CD8-positive, alpha-beta memory T cell (primary cell): ENCODE data around the gene IGFBP4. TPM values are rescaled to one million over a fixed set of nuclear protein-coding genes. Genes with fewer than 3 reads are reported as not detected.

ENCODE experiments used
- CTCF ChIA-PET: fragments of 350-600 bp; sonication (Branson Sonifier 250); formaldehyde crosslinking; loops from one replicate; lab custom pipeline; 2021; ENCODE audit warnings: antibody characterized with exemption; lab: Charles Lee
- POLR2A ChIA-PET: fragments of 350-600 bp; sonication (Branson Sonifier 250); formaldehyde crosslinking; loops from one replicate; lab custom pipeline; 2021; ENCODE audit warnings: antibody characterized with exemption; lab: Charles Lee
- DNase-seq, 5 donors: peaks; one replicate each; pipeline versions ENCODE4 v3.0.0 to v3.0.0-alpha.2; 2020 to 2022; ENCODE audit warnings: mixed read lengths in 1 of 5
- H3K27ac ChIP-seq: one replicate; pipeline ENCODE4 v1.7.0; 2013; ENCODE audit warnings: low read depth, mild to moderate bottlenecking, low read length, moderate library complexity
- H3K27me3 ChIP-seq: 2 replicates; pipeline ENCODE4 v1.7.0; 2013; ENCODE audit warnings: low read length, mild to moderate bottlenecking; ENCODE audit not compliant: insufficient read depth, poor library complexity, severe bottlenecking
- H3K36me3 ChIP-seq: 2 replicates; pipeline ENCODE4 v1.7.0; 2013; ENCODE audit warnings: mild to moderate bottlenecking, low read length, moderate library complexity; ENCODE audit not compliant: insufficient read depth
- H3K4me1 ChIP-seq: 2 replicates; pipeline ENCODE4 v1.7.0; 2013; ENCODE audit warnings: mild to moderate bottlenecking, low read length, moderate library complexity; ENCODE audit not compliant: insufficient read depth
- H3K4me3 ChIP-seq: 2 replicates; pipeline ENCODE4 v1.7.0; 2013; ENCODE audit warnings: mild to moderate bottlenecking, low read length
- H3K9me3 ChIP-seq: 2 replicates; pipeline ENCODE4 v1.7.0; 2013; ENCODE audit warnings: mild to moderate bottlenecking, low read length
- H3K27ac Mint-ChIP-seq, 8 donors: one replicate each; pipeline ENCODE4 v1.8.0; 2020 to 2021; ENCODE audit warnings: mixed read lengths in 8 of 8, mild to moderate bottlenecking in 6 of 8, inconsistent platforms in 3 of 8, moderate library complexity in 3 of 8
- H3K27me3 Mint-ChIP-seq, 2 donors: one replicate each; pipeline ENCODE4 v1.8.0; 2020 to 2021; ENCODE audit warnings: mixed read lengths in 2 of 2, mild to moderate bottlenecking in 1 of 2, moderate library complexity in 1 of 2
- H3K36me3 Mint-ChIP-seq, 3 donors: one replicate each; pipeline ENCODE4 v1.8.0; 2020 to 2021; ENCODE audit warnings: mixed read lengths in 3 of 3, inconsistent platforms in 1 of 3, mild to moderate bottlenecking in 1 of 3
- H3K4me1 Mint-ChIP-seq, 3 donors: one replicate each; pipeline ENCODE4 v1.8.0; 2020 to 2021; ENCODE audit warnings: mixed read lengths in 3 of 3, inconsistent platforms in 1 of 3, mild to moderate bottlenecking in 1 of 3
- H3K4me3 Mint-ChIP-seq, 7 donors: one replicate each; pipeline ENCODE4 v1.8.0; 2020 to 2021; ENCODE audit warnings: mixed read lengths in 7 of 7, mild to moderate bottlenecking in 6 of 7, moderate library complexity in 4 of 7, inconsistent platforms in 2 of 7
- H3K9me3 Mint-ChIP-seq, 5 donors: one replicate each; pipeline ENCODE4 v1.8.0; 2020 to 2022; ENCODE audit warnings: mixed read lengths in 5 of 5, mild to moderate bottlenecking in 3 of 5, moderate library complexity in 2 of 5, inconsistent platforms in 1 of 5
- polyA plus RNA-seq: library from polyadenylated mRNA; unstranded; fragments of 300-500 nt; fragmentation: Illumina TruSeq; gene quantifications from one replicate; pipeline ENCODE4 v1.2.3, GENCODE V29; 2021
- total RNA-seq, 2 experiments: library from RNA; stranded (reverse); gene quantifications; one replicate each; pipeline ENCODE4 v1.2.3, GENCODE V29; 2021

Gene IGFBP4
- total and polyA plus RNA-seq, 3 experiments from 2014 or later: 3.0 to 21.4 (median 3.2) TPM

GRCh38 chr17:40450175-40450574, 6.9 kb downstream of the IGFBP4 start:
- Histone ChIP-seq H3K4me1 (peaks cover 24% of the 10 kb centered on the region), H3K36me3 (no peaks in the 10 kb centered on the region), H3K4me3 (no peak overlapping the region), H3K27me3 (no peaks in the 10 kb centered on the region), H3K9me3 (no peaks in the 10 kb centered on the region), H3K27ac (no peak overlapping the region)
- no peaks in the 10 kb centered on the region for H3K9me3 Mint-ChIP-seq
- no peak overlapping the region for H3K27ac Mint-ChIP-seq
- H3K4me1 Mint-ChIP-seq: peaks cover 23 to 25% (median 23%) of the 10 kb centered on the region in 3 donors
- DNase-seq: peak in 2 of 5 donors; percentile 14
- peaks cover 0 to 5% (median 0%) of the 10 kb centered on the region in 3 donors for H3K36me3 Mint-ChIP-seq
- ChIA-PET CTCF (interaction anchor here (1.0 to 2.4 kb wide), 7 partner anchors 9 to 109 kb away, joined by 3 to 8 read pairs (median 4); partner anchors contain the start of gene TOP2A), POLR2A (interaction anchor here (0.6 to 0.7 kb wide), 2 partner anchors 31 to 84 kb away, joined by 3 to 6 read pairs; no protein-coding TSS in a partner anchor)
- no peak overlapping the region for H3K4me3 Mint-ChIP-seq
- peaks cover under 1 to 3% of the 10 kb centered on the region in 2 donors for H3K27me3 Mint-ChIP-seq

GRCh38 chr17:40451420-40451819, 8.2 kb downstream of the IGFBP4 start:
- Mint-ChIP-seq H3K4me3 (no peak overlapping the region), H3K4me1 (peaks cover 16 to 19% (median 18%) of the 10 kb centered on the region in 3 donors), H3K9me3 (no peaks in the 10 kb centered on the region), H3K27ac (peak overlapping the region in 2 of 8 donors; percentile 42 to 71), H3K27me3 (peaks cover 3% of the 10 kb centered on the region in 2 donors), H3K36me3 (peaks cover 0 to 9% (median 5%) of the 10 kb centered on the region in 3 donors)
- Histone ChIP-seq H3K9me3 (no peaks in the 10 kb centered on the region), H3K27ac (no peak overlapping the region), H3K4me3 (no peak overlapping the region), H3K27me3 (no peaks in the 10 kb centered on the region), H3K36me3 (no peaks in the 10 kb centered on the region), H3K4me1 (peaks cover 15% of the 10 kb centered on the region)
- ChIA-PET POLR2A (no interaction called here), CTCF (interaction anchor here (0.9 to 2.4 kb wide), 5 partner anchors 11 to 107 kb away, joined by 3 to 8 read pairs (median 4); no protein-coding TSS in a partner anchor)
- DNase-seq: no peak

- H3K36me3 ChIP-seq: no peaks in the 10 kb centered on the region
- no peaks in the 10 kb centered on the region for H3K9me3 ChIP-seq
- no peaks in the 10 kb centered on the region for H3K27me3 ChIP-seq
- H3K4me1 ChIP-seq: peaks cover 15% of the 10 kb centered on the region
- H3K4me3 ChIP-seq: no peak overlapping the region
- Mint-ChIP-seq H3K4me3 (no peak overlapping the region), H3K27ac (peak overlapping the region in 1 of 8 donors; percentile 48), H3K36me3 (peaks cover 0 to 12% (median 5%) of the 10 kb centered on the region in 3 donors), H3K4me1 (peaks cover 16 to 17% (median 16%) of the 10 kb centered on the region in 3 donors), H3K27me3 (peaks cover 3 to 4% of the 10 kb centered on the region in 2 donors), H3K9me3 (no peaks in the 10 kb centered on the region)
- H3K27ac ChIP-seq: no peak overlapping the region
- no peak for DNase-seq
- ChIA-PET POLR2A (interaction anchor here (0.6 kb wide), 1 partner anchor 8 kb away, joined by 3 read pairs; no protein-coding TSS in a partner anchor), CTCF (interaction anchor here (0.9 to 1.6 kb wide), 3 partner anchors 10 to 106 kb away, joined by 3 to 4 read pairs (median 3); no protein-coding TSS in a partner anchor)
These were observed 9.1 kb downstream of the IGFBP4 start for GRCh38 chr17:40452216-40452787.

DNA sequence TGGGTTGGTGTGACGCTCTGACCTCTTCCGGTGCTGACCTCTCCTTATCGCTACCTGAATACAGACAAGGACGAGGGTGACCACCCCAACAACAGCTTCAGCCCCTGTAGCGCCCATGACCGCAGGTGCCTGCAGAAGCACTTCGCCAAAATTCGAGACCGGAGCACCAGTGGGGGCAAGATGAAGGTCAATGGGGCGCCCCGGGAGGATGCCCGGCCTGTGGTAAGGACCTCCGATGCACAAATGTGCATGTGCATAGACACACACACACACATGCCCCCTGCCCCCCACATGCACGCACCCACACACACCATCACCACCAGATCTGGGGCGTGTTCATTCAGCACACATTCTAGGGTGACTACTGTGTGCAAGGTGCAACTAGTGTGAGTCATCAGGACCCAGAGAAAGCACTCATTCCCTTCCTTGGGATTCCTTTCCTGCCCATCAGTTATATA, 9.7 kb downstream of the IGFBP4 start:
- ChIA-PET POLR2A (interaction anchor here (0.6 kb wide), 1 partner anchor 54 kb away, joined by 4 read pairs; no protein-coding TSS in a partner anchor), CTCF (no interaction called here)
- H3K4me1 Mint-ChIP-seq: peaks cover 10 to 11% (median 10%) of the 10 kb centered on the region in 3 donors
- no peak overlapping the region for H3K4me3 Mint-ChIP-seq
- Histone ChIP-seq H3K27ac (no peak overlapping the region), H3K4me3 (no peak overlapping the region), H3K9me3 (no peaks in the 10 kb centered on the region), H3K4me1 (peaks cover 11% of the 10 kb centered on the region), H3K27me3 (no peaks in the 10 kb centered on the region), H3K36me3 (no peaks in the 10 kb centered on the region)
- peaks cover 3 to 4% of the 10 kb centered on the region in 2 donors for H3K27me3 Mint-ChIP-seq
- DNase-seq: no peak
- peaks cover 0 to 12% (median 5%) of the 10 kb centered on the region in 3 donors for H3K36me3 Mint-ChIP-seq
- no peaks in the 10 kb centered on the region for H3K9me3 Mint-ChIP-seq
- H3K27ac Mint-ChIP-seq: peak overlapping the region in 1 of 8 donors; percentile 71

- H3K4me1 ChIP-seq: peaks cover under 1% of the 10 kb centered on the region
- CTCF ChIA-PET: interaction anchor here (0.7 to 1.5 kb wide), 6 partner anchors 9 to 106 kb away, joined by 3 to 4 read pairs (median 3); partner anchors contain the start of gene IGFBP4
- Mint-ChIP-seq H3K27ac (peak overlapping the region in 3 of 8 donors; percentile 9 to 71 (median 27)), H3K27me3 (peaks cover 3 to 4% of the 10 kb centered on the region in 2 donors), H3K9me3 (no peaks in the 10 kb centered on the region), H3K4me1 (peaks cover 0 to 1% (median 0%) of the 10 kb centered on the region in 3 donors), H3K36me3 (peaks cover 0 to 12% (median 5%) of the 10 kb centered on the region in 3 donors), H3K4me3 (no peak overlapping the region)
- POLR2A ChIA-PET: no interaction called here
- no peak overlapping the region for H3K4me3 ChIP-seq
- no peaks in the 10 kb centered on the region for H3K9me3 ChIP-seq
- no peak for DNase-seq
- H3K27ac ChIP-seq: no peak overlapping the region
- H3K36me3 ChIP-seq: no peaks in the 10 kb centered on the region
- H3K27me3 ChIP-seq: no peaks in the 10 kb centered on the region
These were observed 10.8 kb downstream of the IGFBP4 start for GRCh38 chr17:40453881-40454612.

GRCh38 chr17:40454613-40454995, 11.4 kb downstream of the IGFBP4 start:
- CTCF ChIA-PET: interaction anchor here (0.7 to 1.5 kb wide), 7 partner anchors 9 to 105 kb away, joined by 3 to 4 read pairs (median 3); partner anchors contain the start of gene IGFBP4
- H3K9me3 ChIP-seq: no peaks in the 10 kb centered on the region
- DNase-seq: no peak
- H3K4me3 ChIP-seq: no peak overlapping the region
- H3K4me1 ChIP-seq: no peaks in the 10 kb centered on the region
- Mint-ChIP-seq H3K9me3 (no peaks in the 10 kb centered on the region), H3K27me3 (peaks cover 3 to 4% of the 10 kb centered on the region in 2 donors), H3K4me1 (peaks cover 0 to 2% (median 0%) of the 10 kb centered on the region in 3 donors), H3K36me3 (peaks cover 0 to 12% (median 5%) of the 10 kb centered on the region in 3 donors), H3K27ac (peak overlapping the region in 1 of 8 donors; percentile 9), H3K4me3 (no peak overlapping the region)
- no peaks in the 10 kb centered on the region for H3K36me3 ChIP-seq
- POLR2A ChIA-PET: interaction anchor here (0.6 kb wide), 1 partner anchor 49 kb away, joined by 4 read pairs; no protein-coding TSS in a partner anchor
- H3K27me3 ChIP-seq: no peaks in the 10 kb centered on the region
- no peak overlapping the region for H3K27ac ChIP-seq

DNA sequence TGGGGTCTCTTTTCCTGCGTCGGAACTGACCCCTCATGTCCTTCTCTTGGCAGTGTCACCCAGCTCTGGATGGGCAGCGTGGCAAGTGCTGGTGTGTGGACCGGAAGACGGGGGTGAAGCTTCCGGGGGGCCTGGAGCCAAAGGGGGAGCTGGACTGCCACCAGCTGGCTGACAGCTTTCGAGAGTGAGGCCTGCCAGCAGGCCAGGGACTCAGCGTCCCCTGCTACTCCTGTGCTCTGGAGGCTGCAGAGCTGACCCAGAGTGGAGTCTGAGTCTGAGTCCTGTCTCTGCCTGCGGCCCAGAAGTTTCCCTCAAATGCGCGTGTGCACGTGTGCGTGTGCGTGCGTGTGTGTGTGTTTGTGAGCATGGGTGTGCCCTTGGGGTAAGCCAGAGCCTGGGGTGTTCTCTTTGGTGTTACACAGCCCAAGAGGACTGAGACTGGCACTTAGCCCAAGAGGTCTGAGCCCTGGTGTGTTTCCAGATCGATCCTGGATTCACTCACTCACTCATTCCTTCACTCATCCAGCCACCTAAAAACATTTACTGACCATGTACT, 13.2 kb downstream of the IGFBP4 start:
- Mint-ChIP-seq H3K27ac (no peak overlapping the region), H3K9me3 (no peaks in the 10 kb centered on the region), H3K36me3 (peaks cover 0 to 12% (median 5%) of the 10 kb centered on the region in 3 donors), H3K4me1 (peaks cover 0 to 2% (median 0%) of the 10 kb centered on the region in 3 donors), H3K27me3 (peaks cover 3 to 4% of the 10 kb centered on the region in 2 donors), H3K4me3 (no peak overlapping the region)
- no peak for DNase-seq
- no peak overlapping the region for H3K27ac ChIP-seq
- CTCF ChIA-PET: interaction anchor here (1.0 kb wide), 1 partner anchor 20 kb away, joined by 5 read pairs; no protein-coding TSS in a partner anchor
- no peaks in the 10 kb centered on the region for H3K9me3 ChIP-seq
- H3K4me1 ChIP-seq: no peaks in the 10 kb centered on the region
- H3K27me3 ChIP-seq: no peaks in the 10 kb centered on the region
- POLR2A ChIA-PET: no interaction called here
- no peak overlapping the region for H3K4me3 ChIP-seq
- H3K36me3 ChIP-seq: no peaks in the 10 kb centered on the region
